Suprapubic skin (tissue), 4 donors: ENCODE measurements around the gene GABRR3. TPM values are rescaled to one million over a fixed set of nuclear protein-coding genes. Genes with fewer than 3 reads are reported as not detected.
"Not testable (repeated sequence)": the region's sequence is repeated elsewhere in the genome, so short reads cannot be mapped to it uniquely, and the experiment has no call there.

Experiments
- DNase-seq, 2 donors: peaks; one replicate each; pipeline ENCODE4 v3.0.0-alpha.2; 2019; ENCODE audit warnings: low spot score in 2 of 2
- H3K27ac ChIP-seq: fragments of 200-600 bp; sonication (generic); one replicate; pipeline ENCODE4 v1.5.1; 2019
- H3K27me3 ChIP-seq: fragments of 200-600 bp; sonication (generic); one replicate; pipeline ENCODE4 v1.5.1; 2019
- H3K36me3 ChIP-seq: fragments of 200-600 bp; sonication (generic); one replicate; pipeline ENCODE4 v1.5.1; 2019
- H3K4me1 ChIP-seq: fragments of 200-600 bp; sonication (generic); one replicate; pipeline ENCODE4 v1.5.1; 2019
- H3K4me3 ChIP-seq: fragments of 200-600 bp; sonication (generic); one replicate; pipeline ENCODE4 v1.5.1; 2019; ENCODE audit warnings: mild to moderate bottlenecking
- H3K9me3 ChIP-seq: fragments of 200-600 bp; sonication (generic); one replicate; pipeline ENCODE4 v1.5.1; 2019
- EP300 ChIP-seq: sonication (generic); formaldehyde crosslinking; IDR thresholded peaks from one replicate; pipeline ENCODE4 v1.6.1; 2017; ENCODE audit warnings: antibody characterized with exemption
- POLR2A ChIP-seq, 2 donors: fragments of 450-650 bp; IDR thresholded peaks; one replicate each; pipeline ENCODE4 v1.6.1; 2017; ENCODE audit warnings: antibody characterized with exemption in 2 of 2, mild to moderate bottlenecking in 2 of 2, moderate library complexity in 2 of 2
- POLR2AphosphoS5 ChIP-seq, 3 donors: sonication (generic); formaldehyde crosslinking; IDR thresholded peaks; one replicate each; pipeline ENCODE4 v1.6.1; 2017; ENCODE audit warnings: antibody characterized with exemption in 3 of 3
- WGBS: methylation state at CpG from one replicate; pipeline ENCODE4 v1.1.5; 2018; 5-methylcytosine and 5-hydroxymethylcytosine counted together
- total RNA-seq, 4 donors: library from RNA; depleted of rRNA; stranded (reverse); fragments of >200 nt; gene quantifications; one replicate each; pipeline ENCODE4 v1.1.0, GENCODE V29; 2016
- TF ChIP-seq, protein P1 (sequence below), 2 donors: fragments of 200-600 bp in 1 of 2; fragments of 450-650 bp in 1 of 2; sonication (generic) in 1 of 2; IDR thresholded peaks; one replicate each; pipeline ENCODE4 v1.5.1; 2016 to 2019; ENCODE audit warnings: antibody characterized with exemption in 2 of 2, mild to moderate bottlenecking in 1 of 2, moderate library complexity in 1 of 2

Gene GABRR3
- total RNA-seq, 4 donors from 2014 or later = not detected

DNA sequence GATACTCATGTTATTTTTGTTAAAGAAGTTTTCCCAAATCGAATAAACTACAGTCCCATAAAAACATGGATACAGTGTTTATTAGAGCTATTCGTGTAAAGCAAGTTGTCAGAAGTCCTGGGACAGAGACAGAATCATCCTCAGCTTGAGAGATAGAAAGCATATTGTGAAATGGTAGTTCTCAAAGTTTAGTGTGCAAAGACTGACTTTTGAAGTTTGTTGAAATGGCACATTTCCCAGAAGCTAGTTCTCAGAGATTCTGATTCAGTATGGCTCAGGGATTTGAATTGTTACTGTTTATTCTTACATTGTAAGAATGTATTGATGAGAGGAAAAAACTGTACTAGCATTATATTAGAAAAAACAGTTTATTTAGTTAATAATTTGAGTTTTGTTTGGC is 22.1 kb downstream of the GABRR3 start:
- no peak overlapping the region for H3K4me3 ChIP-seq
- H3K9me3 ChIP-seq = no peaks in the 10 kb centered on the region
- WGBS = 28% methylated on average over 2 of the region's 2 CpGs
- H3K36me3 ChIP-seq = no peaks in the 10 kb centered on the region
- no peak for TF ChIP-seq POLR2AphosphoS5 (IDR thresholded peaks at IDR 0.05)
- H3K4me1 ChIP-seq = peaks cover 22% of the 10 kb centered on the region
- H3K27me3 ChIP-seq = no peaks in the 10 kb centered on the region
- no peak for DNase-seq
- H3K27ac ChIP-seq = no peak overlapping the region

DNA sequence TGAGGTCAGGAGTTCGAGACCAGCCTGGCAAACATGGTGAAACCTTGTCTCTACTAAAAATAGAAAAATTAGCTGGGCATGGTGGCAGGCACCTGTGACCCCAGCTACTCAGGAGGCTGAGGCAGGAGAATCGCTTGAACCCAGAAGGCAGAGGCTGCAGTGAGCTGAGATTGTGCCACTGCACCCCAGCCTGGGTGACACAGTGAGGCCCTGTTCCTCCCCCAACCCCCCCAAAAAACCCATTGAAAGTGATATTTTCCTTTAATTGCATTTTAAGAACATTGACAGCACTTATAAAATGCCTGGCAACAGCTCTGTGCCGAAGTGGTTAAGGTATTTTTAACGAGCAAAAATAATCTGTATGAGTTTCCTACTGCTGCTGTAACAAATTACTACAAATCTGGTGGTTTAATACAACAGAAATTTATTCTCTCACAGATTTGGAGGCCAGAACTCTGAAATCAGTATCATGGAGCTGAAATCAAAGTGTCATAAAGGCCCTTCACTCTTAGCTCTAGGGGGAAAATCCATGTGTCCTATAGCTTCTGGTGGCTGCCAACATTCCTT is 24.1 kb downstream of the GABRR3 start:
- not testable (repeated sequence) for H3K4me3 ChIP-seq, DNase-seq, H3K27me3 ChIP-seq, H3K9me3 ChIP-seq, H3K36me3 ChIP-seq, H3K27ac ChIP-seq
- H3K4me1 ChIP-seq = peaks cover 22% of the 10 kb centered on the region
- WGBS = 92% methylated on average over 4 of the region's 4 CpGs

DNA sequence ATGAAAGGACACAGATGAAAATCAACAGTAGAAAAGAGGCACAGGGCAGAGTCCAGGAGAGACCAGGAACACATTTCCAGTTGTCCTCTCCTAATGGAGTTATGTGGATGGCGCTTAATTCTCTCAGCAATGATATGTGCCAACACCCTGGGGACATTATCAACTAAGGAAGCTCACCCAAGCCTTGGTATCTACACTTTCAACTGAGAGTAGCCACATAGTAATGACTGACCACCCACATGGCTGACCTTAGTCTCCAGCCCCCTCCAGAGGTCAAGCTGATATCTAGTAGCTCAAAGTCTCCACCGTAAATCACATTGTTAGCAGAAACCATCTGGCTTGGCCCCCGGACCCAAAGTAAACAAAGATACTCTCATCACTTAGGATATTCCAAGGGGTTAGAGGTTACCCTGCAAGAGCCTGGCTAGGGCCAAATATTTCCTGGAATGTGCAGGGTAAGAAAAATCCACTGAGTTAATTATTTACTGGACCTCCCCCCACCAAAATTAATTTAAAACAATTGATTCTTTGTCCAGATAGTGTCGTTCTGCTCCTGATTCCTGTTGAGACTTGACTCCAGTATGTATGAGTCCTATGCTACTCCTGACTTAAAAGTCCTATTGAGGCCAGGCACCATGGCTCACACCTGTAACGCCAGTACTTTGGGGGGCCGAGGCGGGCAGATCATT is 24.8 kb downstream of the GABRR3 start:
- TF ChIP-seq EP300 = no peak
- TF ChIP-seq POLR2A (IDR thresholded peaks at IDR 0.05) = no peak
- TF ChIP-seq, protein P1, sequence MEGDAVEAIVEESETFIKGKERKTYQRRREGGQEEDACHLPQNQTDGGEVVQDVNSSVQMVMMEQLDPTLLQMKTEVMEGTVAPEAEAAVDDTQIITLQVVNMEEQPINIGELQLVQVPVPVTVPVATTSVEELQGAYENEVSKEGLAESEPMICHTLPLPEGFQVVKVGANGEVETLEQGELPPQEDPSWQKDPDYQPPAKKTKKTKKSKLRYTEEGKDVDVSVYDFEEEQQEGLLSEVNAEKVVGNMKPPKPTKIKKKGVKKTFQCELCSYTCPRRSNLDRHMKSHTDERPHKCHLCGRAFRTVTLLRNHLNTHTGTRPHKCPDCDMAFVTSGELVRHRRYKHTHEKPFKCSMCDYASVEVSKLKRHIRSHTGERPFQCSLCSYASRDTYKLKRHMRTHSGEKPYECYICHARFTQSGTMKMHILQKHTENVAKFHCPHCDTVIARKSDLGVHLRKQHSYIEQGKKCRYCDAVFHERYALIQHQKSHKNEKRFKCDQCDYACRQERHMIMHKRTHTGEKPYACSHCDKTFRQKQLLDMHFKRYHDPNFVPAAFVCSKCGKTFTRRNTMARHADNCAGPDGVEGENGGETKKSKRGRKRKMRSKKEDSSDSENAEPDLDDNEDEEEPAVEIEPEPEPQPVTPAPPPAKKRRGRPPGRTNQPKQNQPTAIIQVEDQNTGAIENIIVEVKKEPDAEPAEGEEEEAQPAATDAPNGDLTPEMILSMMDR (IDR thresholded peaks at IDR 0.05) = no peak
- no peak for TF ChIP-seq POLR2AphosphoS5 (IDR thresholded peaks at IDR 0.05)
- no peak for DNase-seq
- Histone ChIP-seq H3K36me3 (no peaks in the 10 kb centered on the region), H3K4me3 (no peak overlapping the region), H3K27me3 (no peaks in the 10 kb centered on the region), H3K9me3 (no peaks in the 10 kb centered on the region), H3K27ac (no peak overlapping the region), H3K4me1 (peaks cover 22% of the 10 kb centered on the region)
- 83% methylated on average over 7 of the region's 7 CpGs for WGBS

DNA sequence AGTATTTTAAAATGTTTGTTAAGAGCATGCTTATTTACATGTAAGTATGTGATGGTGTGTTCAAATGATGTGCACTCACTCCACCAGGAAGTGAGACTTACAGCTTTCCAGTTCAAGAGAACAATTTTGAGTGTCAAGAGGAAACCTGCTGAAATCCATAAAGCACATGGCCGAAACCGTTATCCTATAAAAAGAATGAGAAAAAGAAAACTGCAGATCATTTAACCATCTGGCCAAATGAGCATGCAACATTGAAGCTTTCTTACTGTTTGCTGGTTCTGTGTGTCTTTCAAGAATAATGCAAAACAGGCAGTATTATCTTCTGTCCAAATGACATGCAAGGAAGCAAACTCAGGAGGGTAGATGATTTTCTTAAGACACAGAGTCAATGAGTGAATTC is 26.3 kb downstream of the GABRR3 start:
- DNase-seq = no peak
- no peak overlapping the region for H3K27ac ChIP-seq
- peaks cover 14% of the 10 kb centered on the region for H3K4me1 ChIP-seq
- H3K4me3 ChIP-seq = no peak overlapping the region
- no peak for TF ChIP-seq POLR2AphosphoS5 (IDR thresholded peaks at IDR 0.05)
- no peaks in the 10 kb centered on the region for H3K27me3 ChIP-seq
- no peaks in the 10 kb centered on the region for H3K36me3 ChIP-seq
- no peaks in the 10 kb centered on the region for H3K9me3 ChIP-seq
- 67% methylated on average over 2 of the region's 2 CpGs for WGBS

DNA sequence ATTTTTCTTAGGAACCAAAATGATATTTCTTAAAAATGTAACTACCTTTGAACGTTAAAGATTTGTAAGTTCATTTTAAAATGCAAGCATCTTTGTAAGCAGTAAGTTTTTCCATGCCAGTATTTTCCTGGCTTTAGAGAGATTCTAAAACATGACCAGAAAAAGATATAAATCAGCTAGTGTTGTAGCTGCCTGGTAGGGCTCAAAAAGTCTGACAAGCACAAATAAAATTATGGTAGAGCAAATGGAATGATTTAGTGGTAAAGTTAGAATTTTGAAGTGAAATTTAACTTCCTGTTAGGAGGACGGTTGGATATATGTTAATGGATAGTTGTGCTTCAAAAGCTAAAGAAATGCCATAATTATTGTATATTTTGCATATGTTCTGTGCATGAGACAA is 29.7 kb downstream of the GABRR3 start:
- WGBS = 79% methylated on average over 2 of the region's 2 CpGs
- Histone ChIP-seq H3K9me3 (no peaks in the 10 kb centered on the region), H3K4me1 (no peaks in the 10 kb centered on the region), H3K4me3 (no peak overlapping the region), H3K27ac (no peak overlapping the region), H3K27me3 (no peaks in the 10 kb centered on the region), H3K36me3 (no peaks in the 10 kb centered on the region)
- DNase-seq = no peak
- TF ChIP-seq POLR2AphosphoS5 (IDR thresholded peaks at IDR 0.05) = no peak
- no peak for TF ChIP-seq POLR2A (IDR thresholded peaks at IDR 0.05)
- TF ChIP-seq EP300 = no peak
- TF ChIP-seq, protein P1 (IDR thresholded peaks at IDR 0.05) = no peak

DNA sequence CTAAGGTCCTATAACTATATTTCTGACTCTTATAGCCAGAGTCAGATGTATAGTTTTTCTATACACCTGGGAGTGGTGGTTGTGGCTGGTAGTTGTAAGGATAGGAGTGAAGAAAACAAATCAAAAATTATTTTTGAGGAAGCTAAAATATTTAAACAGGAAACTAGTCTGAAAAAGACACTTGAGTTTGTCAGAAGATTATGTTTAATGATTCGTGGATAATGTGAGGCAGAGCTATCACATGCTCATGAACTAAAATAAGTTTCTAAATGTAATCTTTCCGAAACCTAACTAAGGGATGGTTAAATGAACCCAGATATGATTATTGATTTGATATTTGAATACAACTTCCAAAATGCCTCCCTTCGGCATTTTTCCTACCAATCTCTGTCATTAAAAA is 30.4 kb downstream of the GABRR3 start:
- H3K4me1 ChIP-seq = no peaks in the 10 kb centered on the region
- TF ChIP-seq, protein P1 (IDR thresholded peaks at IDR 0.05) = no peak
- TF ChIP-seq POLR2A (IDR thresholded peaks at IDR 0.05) (no peak), EP300 (no peak), POLR2AphosphoS5 (IDR thresholded peaks at IDR 0.05) (no peak)
- WGBS = 85% methylated on average over 3 of the region's 3 CpGs

More for the DNA sequence above, 30.4 kb downstream of the GABRR3 start:
- Histone ChIP-seq H3K9me3 (no peaks in the 10 kb centered on the region), H3K27ac (no peak overlapping the region), H3K36me3 (no peaks in the 10 kb centered on the region), H3K27me3 (no peaks in the 10 kb centered on the region), H3K4me3 (no peak overlapping the region)
- DNase-seq = no peak
